Sigmoid colon (tissue), 7 donors: Measurements from ENCODE around the gene TSPAN32. TPM values are rescaled to one million over a fixed set of nuclear protein-coding genes. Genes with fewer than 3 reads are reported as not detected.
A peak's percentile ranks its signal among the peaks of the same experiment; 100 is the strongest.

Experiments
- DNase-seq: peaks from one replicate; pipeline ENCODE4 v3.0.0-alpha.2; 2019
- H3K27ac ChIP-seq, 4 donors: fragments of 200-600 bp; sonication (generic); one replicate each; pipeline ENCODE4 v1.5.1; 2016 to 2019; ENCODE audit warnings: mild to moderate bottlenecking in 1 of 4
- H3K27me3 ChIP-seq, 3 donors: fragments of 200-600 bp; sonication (generic); one replicate each; pipeline ENCODE4 v1.5.1; 2019; ENCODE audit warnings: mild to moderate bottlenecking in 1 of 3
- H3K36me3 ChIP-seq, 4 donors: fragments of 200-600 bp; sonication (generic); one replicate each; pipeline ENCODE4 v1.5.1; 2016 to 2019
- H3K4me1 ChIP-seq, 4 donors: fragments of 200-600 bp; sonication (generic); one replicate each; pipeline ENCODE4 v1.5.1; 2017 to 2019
- H3K4me3 ChIP-seq, 4 donors: fragments of 200-600 bp; sonication (generic); one replicate each; pipeline ENCODE4 v1.5.1; 2017 to 2019; ENCODE audit warnings: mild to moderate bottlenecking in 2 of 4, moderate library complexity in 1 of 4
- H3K9me3 ChIP-seq, 4 donors: fragments of 200-600 bp in 3 of 4; sonication (generic) in 3 of 4; one replicate each; pipeline versions ENCODE4 v1.5.1 to v1.6.1; 2013 to 2019
- CTCF ChIP-seq, 4 experiments: fragments of 450-650 bp in 3 of 4; fragments of 200-600 bp in 1 of 4; IDR thresholded peaks; one replicate each; pipeline ENCODE4 v1.5.1; 2016 to 2019; ENCODE audit warnings: antibody characterized with exemption in 4 of 4, mild to moderate bottlenecking in 3 of 4, moderate library complexity in 2 of 4
- EP300 ChIP-seq, 4 donors: sonication (generic); formaldehyde crosslinking; IDR thresholded peaks; one replicate each; pipeline ENCODE4 v1.6.1; 2017; ENCODE audit warnings: antibody characterized with exemption in 4 of 4
- POLR2A ChIP-seq, 2 donors: fragments of 450-650 bp; IDR thresholded peaks; one replicate each; pipeline ENCODE4 v1.6.1; 2016; ENCODE audit warnings: antibody characterized with exemption in 2 of 2, mild to moderate bottlenecking in 2 of 2, moderate library complexity in 2 of 2
- POLR2AphosphoS5 ChIP-seq, 4 donors: sonication (generic); formaldehyde crosslinking; IDR thresholded peaks; one replicate each; pipeline ENCODE4 v1.6.1; 2017; ENCODE audit warnings: antibody characterized with exemption in 4 of 4
- WGBS, 2 donors: extraction: QIAGEN DNeasy Blood & Tissue Kit; methylation state at CpG; one replicate each; pipeline ENCODE4 v1.1.7; 2013; 5-methylcytosine and 5-hydroxymethylcytosine counted together
- intact Hi-C: fragments of 100-400 bp; cut with DNase I; formaldehyde crosslinking; loops from one replicate; pipeline ENCODE4 v1.15.1; 2023
- polyA plus RNA-seq, 3 donors: library from polyadenylated mRNA; stranded (reverse); fragments of 200-250 nt; gene quantifications; one replicate each; pipeline ENCODE4 v1.2.3, GENCODE V29; 2013
- total RNA-seq, 4 donors: library from RNA; depleted of rRNA; stranded (reverse); fragments of >200 nt; gene quantifications; one replicate each; pipeline ENCODE4 v1.1.0, GENCODE V29; 2016
- donor health status: healthy with polysubstance abuse.
- donor health status: Bipolar disorder and iron deficiency.
- donor health status: healthy.

Gene TSPAN32
- total and polyA plus RNA-seq, 7 donors: 0.81 to 5.3 (median 1.1) TPM; not detected in 2

- Histone ChIP-seq H3K4me3 (no peak overlapping the region), H3K27me3 (no peaks in the 10 kb centered on the region), H3K36me3 (no peaks in the 10 kb centered on the region), H3K4me1 (peaks cover 0 to 42% (median 37%) of the 10 kb centered on the region in 4 donors), H3K9me3 (peaks cover 0 to 3% (median 0%) of the 10 kb centered on the region in 4 donors), H3K27ac (no peak overlapping the region)
- intact Hi-C loops: no loop called here
- DNase-seq: no peak
- WGBS, 2 donors: 90% methylated on average over 3 of the region's 3 CpGs
- TF ChIP-seq POLR2AphosphoS5 (IDR thresholded peaks at IDR 0.05) (no peak), POLR2A (IDR thresholded peaks at IDR 0.05) (no peak), CTCF (IDR thresholded peaks at IDR 0.05) (no peak), EP300 (IDR thresholded peaks at IDR 0.05) (no peak)
Measured at GRCh38 chr11:2316963-2317244, 15.1 kb downstream of the TSPAN32 start.

GRCh38 chr11:2317354-2318050, 15.7 kb downstream of the TSPAN32 start:
- peaks cover 0 to 3% (median 0%) of the 10 kb centered on the region in 4 donors for H3K9me3 ChIP-seq
- WGBS, 2 donors: 91 to 93% methylated on average over 17 of the region's 17 CpGs
- H3K36me3 ChIP-seq: no peaks in the 10 kb centered on the region
- H3K4me3 ChIP-seq: no peak overlapping the region
- H3K4me1 ChIP-seq: peaks cover 0 to 36% (median 31%) of the 10 kb centered on the region in 4 donors
- TF ChIP-seq EP300 (IDR thresholded peaks at IDR 0.05) (no peak), POLR2A (IDR thresholded peaks at IDR 0.05) (no peak), POLR2AphosphoS5 (IDR thresholded peaks at IDR 0.05) (no peak), CTCF (IDR thresholded peaks at IDR 0.05) (no peak)
- no peak overlapping the region for H3K27ac ChIP-seq
- intact Hi-C loops: no loop called here
- H3K27me3 ChIP-seq: no peaks in the 10 kb centered on the region
- peak; percentile 55 for DNase-seq

- WGBS, 2 donors: 89 to 93% methylated on average over 4 of the region's 4 CpGs
- Histone ChIP-seq H3K9me3 (peaks cover 0 to 3% (median 0%) of the 10 kb centered on the region in 4 donors), H3K36me3 (no peaks in the 10 kb centered on the region), H3K4me3 (no peak overlapping the region), H3K4me1 (peaks cover 0 to 30% (median 24%) of the 10 kb centered on the region in 4 donors), H3K27ac (no peak overlapping the region), H3K27me3 (no peaks in the 10 kb centered on the region)
- intact Hi-C loops: no loop called here
- TF ChIP-seq POLR2A (IDR thresholded peaks at IDR 0.05): no peak
- TF ChIP-seq POLR2AphosphoS5 (IDR thresholded peaks at IDR 0.05): no peak
- no peak for TF ChIP-seq EP300 (IDR thresholded peaks at IDR 0.05)
- no peak for TF ChIP-seq CTCF (IDR thresholded peaks at IDR 0.05)
- peak; percentile 6 for DNase-seq
Measured at GRCh38 chr11:2318123-2318522, 16.3 kb downstream of the TSPAN32 start.

- Histone ChIP-seq H3K4me1 (peaks cover 0 to 24% (median 19%) of the 10 kb centered on the region in 4 donors), H3K27ac (no peak overlapping the region), H3K4me3 (no peak overlapping the region), H3K27me3 (no peaks in the 10 kb centered on the region), H3K9me3 (peaks cover 0 to 3% (median 0%) of the 10 kb centered on the region in 4 donors), H3K36me3 (no peaks in the 10 kb centered on the region)
- intact Hi-C loops: no loop called here
- no peak for DNase-seq
- whole genome bisulfite sequencing, 2 donors: 90 to 94% methylated on average over 7 of the region's 7 CpGs
- no peak for TF ChIP-seq EP300 (IDR thresholded peaks at IDR 0.05)
- no peak for TF ChIP-seq POLR2AphosphoS5 (IDR thresholded peaks at IDR 0.05)
- no peak for TF ChIP-seq POLR2A (IDR thresholded peaks at IDR 0.05)
- no peak for TF ChIP-seq CTCF (IDR thresholded peaks at IDR 0.05)
Measured at GRCh38 chr11:2318707-2319106, 16.9 kb downstream of the TSPAN32 start.
